HG03103 (cell line): ENCODE results near the gene MEGF11.
A peak's percentile ranks its signal among the peaks of the same experiment; 100 is the strongest.

Experiments used
- ATAC-seq: cut with Tn5 transposase; IDR thresholded peaks from one replicate; pipeline ENCODE4 v1.9.1; 2021; ENCODE audit warnings: low read depth; ENCODE audit not compliant: unreplicated experiment

Gene MEGF11

GRCh38 chr15:66253418-66254088, at the start of gene MEGF11:
TSS of gene MEGF11 (minus strand) at chr15:66253750. CDS start at chr15:66128403, 125,347 bp downstream.
- ATAC-seq, result no peak

DNA sequence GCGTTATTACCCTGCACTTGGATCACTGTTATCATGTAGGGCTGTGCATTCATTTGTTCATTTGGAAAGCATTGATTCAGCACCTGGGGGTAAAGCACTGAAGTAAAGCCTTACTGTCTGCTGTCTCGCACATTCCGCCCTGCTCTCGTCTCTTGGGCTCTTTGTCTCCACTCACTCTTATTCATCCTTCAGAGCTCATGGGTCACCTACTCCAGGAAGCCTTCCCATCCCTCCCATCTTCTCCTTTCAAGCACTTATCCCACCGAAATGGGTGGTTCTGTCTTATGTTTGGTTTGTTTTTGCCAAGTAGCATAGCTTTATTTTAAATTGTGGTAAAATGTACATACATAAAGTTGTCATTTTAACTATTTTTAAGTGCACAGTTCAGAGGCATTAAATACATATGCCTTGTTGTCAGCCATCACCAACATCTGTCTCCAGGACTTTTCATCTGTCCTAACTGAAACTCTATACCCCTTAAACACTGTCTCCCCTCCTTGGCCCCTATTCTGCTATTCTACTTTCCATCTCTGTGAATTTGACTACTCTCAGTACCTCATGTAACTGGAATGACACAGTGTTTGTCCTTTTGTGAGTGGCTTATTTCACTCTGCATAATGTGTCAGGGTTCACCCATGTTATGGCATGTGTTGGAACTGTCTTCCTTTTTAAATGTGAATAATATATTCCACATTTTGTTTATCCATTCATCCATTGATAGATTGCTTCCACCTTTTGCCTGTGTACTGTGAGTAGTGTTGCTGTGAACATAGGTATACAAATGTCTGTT, 49.1 kb upstream of the MEGF11 start:
- ATAC-seq, result no peak

DNA sequence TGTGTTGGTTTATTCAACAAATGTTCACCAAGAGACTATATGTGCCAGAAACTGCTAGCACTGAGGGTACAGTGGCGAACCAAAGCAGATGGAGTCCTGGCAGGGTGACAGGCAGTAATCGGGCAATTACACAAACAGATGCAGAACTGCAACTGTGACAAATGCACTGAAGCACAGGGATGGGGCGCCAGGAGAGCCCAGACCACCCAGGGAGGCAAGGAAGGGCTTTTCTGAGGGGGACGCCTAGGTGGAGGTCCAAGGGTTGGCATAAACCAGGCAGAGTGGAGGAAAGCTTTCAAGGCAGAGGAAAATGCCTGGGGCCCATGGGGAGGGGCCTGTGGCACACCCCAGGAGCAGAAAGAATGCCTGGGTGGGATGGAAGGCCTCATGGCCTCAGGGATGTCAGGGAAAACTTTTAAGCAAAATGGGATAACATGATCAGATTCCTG, 45.3 kb upstream of the MEGF11 start:
- ATAC-seq, result no peak

DNA sequence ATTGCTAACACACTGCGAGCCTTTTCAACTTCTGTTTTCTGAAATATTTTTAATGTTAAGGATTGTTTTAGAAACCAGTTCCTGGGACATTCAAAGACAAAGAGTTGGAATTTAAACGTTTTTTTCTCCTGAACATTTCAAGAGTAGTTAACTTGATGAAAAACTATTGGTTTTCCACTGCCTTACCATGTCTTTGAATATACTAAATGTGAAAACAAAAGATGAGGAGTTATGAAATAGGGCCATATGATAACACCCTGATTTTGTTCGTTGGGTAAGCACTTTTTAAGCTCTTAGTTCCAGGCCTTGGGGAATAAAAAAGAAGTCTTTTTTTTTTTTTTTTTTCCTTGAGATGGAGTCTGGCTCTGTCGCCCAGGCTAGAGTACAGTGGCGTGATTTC, 42.6 kb upstream of the MEGF11 start:
- no peak for ATAC-seq

DNA sequence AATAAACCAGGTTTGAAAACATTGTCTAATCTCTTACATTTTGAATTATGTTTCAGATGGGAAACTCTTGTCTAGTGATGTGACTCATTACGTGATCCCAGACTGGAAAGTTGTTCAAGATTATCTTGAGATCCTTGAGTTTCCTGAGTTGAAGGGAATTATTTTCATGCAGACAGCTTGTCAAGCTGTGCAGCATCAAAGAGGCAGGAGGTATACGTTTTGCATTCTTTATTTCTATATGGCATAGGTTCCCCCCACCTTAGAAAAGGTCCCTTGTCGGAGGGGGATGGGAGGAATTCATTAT, 41.3 kb upstream of the MEGF11 start:
- ATAC-seq, result no peak

DNA sequence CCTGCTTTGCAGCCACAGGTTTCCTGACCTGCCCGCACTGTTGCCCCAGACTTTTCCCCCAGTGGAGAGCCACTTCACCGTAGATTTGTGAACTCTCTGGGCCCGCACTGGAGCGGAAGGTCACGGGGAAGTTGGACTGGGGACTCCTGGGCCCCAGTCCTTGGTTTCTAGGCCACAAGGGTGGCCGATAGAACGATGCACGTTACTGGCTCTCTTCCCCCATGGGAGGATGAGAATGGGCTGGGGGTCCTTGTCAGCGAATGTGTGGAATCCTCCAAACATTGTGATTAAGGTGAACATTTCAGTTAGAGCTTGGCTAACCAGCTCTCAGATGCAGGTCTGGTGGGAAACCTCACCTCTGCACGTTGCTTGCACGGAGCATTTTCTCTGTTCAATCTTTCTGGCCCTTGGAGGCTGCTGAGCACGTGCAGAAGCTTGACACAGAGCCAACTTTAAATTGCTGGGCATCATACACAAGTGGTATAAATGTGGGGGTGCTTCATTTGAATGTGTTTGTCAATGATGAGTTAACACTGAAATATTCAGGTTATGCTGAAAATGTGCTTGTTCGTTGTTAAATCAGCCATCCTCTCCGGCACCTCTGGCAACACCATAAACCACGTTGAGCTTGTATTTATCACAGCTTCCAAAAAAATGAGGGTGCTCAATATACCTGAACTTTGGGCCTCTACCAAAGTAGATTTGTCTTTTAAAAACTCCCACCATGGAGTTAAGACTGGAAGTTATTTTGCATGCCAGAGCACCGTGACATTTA, 40.8 kb upstream of the MEGF11 start:
- ATAC-seq, result no peak

GRCh38 chr15:66293419-66294156, 40.0 kb upstream of the MEGF11 start, which contains the start of gene DIS3L:
TSS of gene DIS3L (plus strand) at chr15:66293568. CDS start at chr15:66293597, 29 bp downstream.
- ATAC-seq, result peak; percentile 52

- no peak for ATAC-seq
Observed at GRCh38 chr15:66292571-66293418, 39.2 kb upstream of the MEGF11 start.

DNA sequence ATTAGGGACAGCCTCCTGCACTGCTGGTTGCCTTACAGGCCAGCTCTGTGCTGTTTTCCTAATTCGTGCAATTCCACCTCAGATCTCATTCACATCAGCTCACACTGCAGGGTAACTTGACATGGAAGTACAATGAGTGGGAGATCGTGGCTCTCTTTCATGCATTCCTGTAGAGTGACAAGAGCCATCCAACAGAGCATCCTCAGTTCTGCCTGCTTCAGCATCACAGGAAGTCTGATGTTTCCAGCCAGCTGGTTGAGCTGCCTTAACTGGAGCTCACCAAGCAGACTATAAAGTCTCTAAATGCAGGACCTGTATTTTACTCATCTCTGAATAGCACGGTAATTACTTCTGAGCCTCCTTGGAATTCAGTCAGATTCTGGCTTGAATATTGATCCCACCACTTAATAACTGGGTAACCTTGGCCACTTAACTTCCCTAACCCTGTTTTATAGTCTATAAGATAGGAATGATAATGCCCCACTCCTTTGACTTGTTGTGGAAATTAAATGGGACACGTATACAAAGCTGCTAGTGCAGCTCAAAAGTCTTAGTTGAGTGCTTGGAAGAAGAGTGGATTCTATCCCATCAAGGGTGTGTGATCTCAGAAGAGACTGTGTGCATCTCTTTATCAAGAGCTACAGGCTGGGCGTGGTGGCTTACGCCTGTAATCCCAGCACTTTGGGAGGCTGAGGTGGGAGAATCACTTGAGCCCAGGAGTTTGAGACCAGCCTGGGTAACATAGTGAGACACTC, 38.4 kb upstream of the MEGF11 start:
- ATAC-seq, result no peak

DNA sequence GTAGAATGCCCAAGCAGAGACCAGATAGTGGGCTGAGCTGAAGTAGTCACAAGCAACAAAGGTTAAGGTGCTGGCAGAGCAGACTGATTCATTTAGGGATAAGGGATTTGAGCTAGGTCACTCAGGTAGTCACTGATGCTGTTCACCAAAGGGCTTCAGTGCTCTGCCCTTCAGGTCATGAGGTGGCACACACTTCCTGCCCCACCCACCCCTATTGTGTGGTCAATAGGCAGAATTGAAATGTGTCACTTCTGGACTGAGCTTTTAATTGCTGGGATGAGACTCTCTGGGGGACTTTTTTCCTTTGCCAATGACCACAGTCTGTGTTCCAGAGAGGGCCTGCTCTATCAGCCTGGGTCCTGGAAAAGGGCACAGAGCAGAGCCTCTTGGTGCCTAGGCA, 37.0 kb upstream of the MEGF11 start:
- ATAC-seq, result no peak

DNA sequence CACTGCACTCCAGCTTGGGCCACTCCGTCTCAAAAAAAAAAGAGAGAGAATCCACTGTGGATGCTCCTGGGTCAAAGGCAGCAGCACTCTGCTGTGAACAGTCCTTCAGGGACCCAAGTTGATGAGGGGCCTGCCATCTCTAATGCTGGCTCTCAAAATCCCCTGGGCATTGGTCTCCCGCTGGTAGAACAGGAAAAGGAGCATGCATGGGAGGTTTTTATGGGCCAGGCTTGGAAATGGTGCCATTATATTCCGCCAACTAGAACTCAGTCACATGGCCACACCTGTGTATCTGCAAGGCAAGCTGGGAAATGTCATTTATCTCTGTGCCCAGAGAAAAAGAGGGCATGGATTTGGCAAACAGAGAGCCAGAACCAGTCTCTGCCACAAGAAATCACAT, 36.5 kb upstream of the MEGF11 start:
- ATAC-seq, result no peak

- ATAC-seq, result no peak
Observed at GRCh38 chr15:66288551-66289185, 35.1 kb upstream of the MEGF11 start.

DNA sequence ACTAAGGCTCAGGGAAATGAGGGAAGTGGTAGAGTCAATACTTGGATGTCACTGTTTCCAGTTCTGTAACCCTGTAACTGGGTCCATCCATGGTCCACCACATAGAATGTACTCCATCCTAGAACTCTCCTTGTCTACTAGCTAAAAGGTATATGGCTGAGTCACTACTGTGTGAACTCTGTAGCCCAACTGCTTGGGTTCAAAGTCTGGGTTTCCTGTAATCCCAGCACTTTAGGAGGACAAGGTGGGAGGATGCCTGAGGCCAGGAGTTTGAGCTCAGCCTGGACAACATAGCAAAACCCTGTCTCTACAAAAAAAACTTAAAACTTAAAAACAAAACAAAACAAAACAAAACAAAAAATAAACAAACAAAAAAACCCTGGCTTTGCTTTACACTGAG, 34.5 kb upstream of the MEGF11 start:
- no peak for ATAC-seq

DNA sequence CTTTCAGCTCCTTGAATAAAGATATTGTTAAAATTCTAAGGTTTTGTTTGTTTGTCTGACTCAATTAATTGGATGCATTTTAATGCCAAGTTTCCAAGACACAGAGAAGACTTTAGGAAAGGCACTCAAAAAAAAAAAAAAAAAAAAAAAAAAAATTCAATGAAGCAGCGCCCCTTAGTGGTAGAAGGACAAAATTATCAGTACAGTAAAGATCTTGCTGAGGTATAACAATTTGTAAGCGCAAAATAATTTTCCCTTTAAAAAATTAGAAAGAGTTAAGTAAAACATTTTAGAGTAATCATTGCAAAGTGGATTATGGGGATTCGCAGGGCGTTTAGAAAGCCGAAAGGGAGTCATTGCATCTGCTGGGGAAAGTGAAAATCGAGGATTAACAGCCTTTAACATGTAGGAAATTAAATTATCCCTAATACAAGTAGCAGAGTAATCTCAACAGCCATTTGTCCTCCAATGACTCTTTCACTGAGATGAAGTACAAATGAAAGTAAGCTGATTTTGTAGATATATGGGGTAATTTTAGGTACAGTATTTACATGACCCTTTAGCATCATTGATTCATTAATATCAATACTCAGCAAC, 34.0 kb upstream of the MEGF11 start:
- no peak for ATAC-seq

- ATAC-seq, result no peak
Observed at GRCh38 chr15:66285533-66286280, 32.2 kb upstream of the MEGF11 start.

- no peak for ATAC-seq
Observed at GRCh38 chr15:66284271-66284670, 30.7 kb upstream of the MEGF11 start.

- ATAC-seq, result no peak
Observed at GRCh38 chr15:66278671-66279070, 25.1 kb upstream of the MEGF11 start.

DNA sequence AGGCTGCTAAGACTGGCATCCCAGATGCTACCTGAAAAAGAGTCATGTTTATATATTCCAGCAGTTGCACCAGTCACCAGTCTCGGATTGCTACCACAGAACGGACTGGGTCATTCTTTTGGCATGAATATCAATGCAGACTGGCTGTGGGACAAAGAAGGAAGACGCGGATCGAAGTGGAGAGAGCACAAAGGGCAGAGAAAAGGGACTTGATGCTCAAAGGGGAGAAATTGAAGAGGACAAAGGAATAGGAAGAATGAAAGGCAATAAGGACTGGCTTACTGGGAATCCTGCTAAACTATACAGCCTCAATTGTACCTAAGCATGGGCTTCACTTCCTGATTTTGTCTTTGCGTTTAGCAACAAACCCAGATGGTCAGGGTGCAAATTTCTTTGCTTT, 24.5 kb upstream of the MEGF11 start:
- no peak for ATAC-seq
